ENCODE measurements around the gene SLMAP.

SLMAP gene

DNA sequence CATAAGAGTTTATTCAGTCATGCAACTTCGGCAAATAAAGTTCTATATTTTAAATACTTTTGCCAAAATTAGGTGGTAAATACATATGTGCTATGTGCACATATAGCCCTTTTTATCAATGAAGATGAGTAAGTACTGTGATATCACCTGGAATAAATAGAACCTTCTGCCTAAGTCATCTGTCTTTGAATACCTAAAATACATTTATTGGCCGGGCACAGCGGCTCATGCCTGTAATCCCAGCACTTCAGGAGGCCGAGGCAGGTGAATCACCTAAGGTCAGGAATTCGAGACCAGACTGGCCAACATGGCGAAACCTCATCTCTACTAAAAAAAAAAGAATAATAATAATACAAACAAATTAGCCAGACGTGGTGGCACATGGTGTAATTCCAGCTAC lies 178.3 kb downstream of the SLMAP start:
- TF ChIP-seq Cebpa-rat (IDR thresholded peaks at IDR 0.05), result no peak
- no peaks in the 10 kb centered on the region for H3K9me3 ChIP-seq (replicated peaks in 1 of 11)
- no peaks in the 10 kb centered on the region for H3K27me3 ChIP-seq
- no peak overlapping the region for H3K9ac ChIP-seq
- no peak overlapping the region for H3K27ac ChIP-seq
- H4K20me1 ChIP-seq, result no peaks in the 10 kb centered on the region; a peak in 1 of 22 replicates
- H3K4me3 ChIP-seq, result no peak overlapping the region
- no peaks in the 10 kb centered on the region for H3K4me1 ChIP-seq
- H3K4me2 ChIP-seq, result no peak overlapping the region
- H3K36me3 ChIP-seq, result peaks cover 5 to 47% (median 21%) of the 10 kb centered on the region in 11 experiments; a peak in 20 of 22 replicates

DNA sequence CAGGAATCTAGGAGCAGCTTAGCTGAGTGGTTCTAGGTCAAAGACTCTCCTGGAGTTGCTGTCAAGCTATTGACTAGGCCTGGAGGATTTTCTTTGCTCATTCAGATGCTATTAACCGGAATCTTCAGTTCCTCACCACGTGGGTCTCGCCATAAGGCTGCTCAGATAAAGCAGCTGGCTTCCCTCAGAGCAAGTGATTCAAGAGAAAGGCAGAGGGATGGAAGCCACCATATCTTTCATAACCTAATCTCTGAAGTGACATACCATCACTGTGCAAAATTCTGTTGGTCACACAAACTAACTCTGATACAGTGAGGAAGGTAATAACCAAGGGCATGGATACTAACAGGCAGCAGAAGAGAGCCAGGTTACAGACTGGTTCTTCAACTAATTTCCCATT lies 179.4 kb downstream of the SLMAP start:
- no peak overlapping the region for H3K4me3 ChIP-seq
- H3K4me2 ChIP-seq, result no peak overlapping the region
- H3K27ac ChIP-seq, result no peak overlapping the region
- no peaks in the 10 kb centered on the region for H3K27me3 ChIP-seq
- H3K36me3 ChIP-seq, result peaks cover 5 to 35% (median 16%) of the 10 kb centered on the region in 11 experiments; a peak in 20 of 22 replicates
- 0 out of 22 replicates have a peak, but pooled peaks cover 0 to 3% (median 0%) of the 10 kb centered on the region in 11 experiments for H3K9me3 ChIP-seq (replicated peaks in 1 of 11)
- H4K20me1 ChIP-seq, result no peaks in the 10 kb centered on the region; a peak in 1 of 22 replicates
- H3K4me1 ChIP-seq, result no peaks in the 10 kb centered on the region
- H3K9ac ChIP-seq, result no peak overlapping the region
- TF ChIP-seq Cebpa-rat (IDR thresholded peaks at IDR 0.05), result no peak

DNA sequence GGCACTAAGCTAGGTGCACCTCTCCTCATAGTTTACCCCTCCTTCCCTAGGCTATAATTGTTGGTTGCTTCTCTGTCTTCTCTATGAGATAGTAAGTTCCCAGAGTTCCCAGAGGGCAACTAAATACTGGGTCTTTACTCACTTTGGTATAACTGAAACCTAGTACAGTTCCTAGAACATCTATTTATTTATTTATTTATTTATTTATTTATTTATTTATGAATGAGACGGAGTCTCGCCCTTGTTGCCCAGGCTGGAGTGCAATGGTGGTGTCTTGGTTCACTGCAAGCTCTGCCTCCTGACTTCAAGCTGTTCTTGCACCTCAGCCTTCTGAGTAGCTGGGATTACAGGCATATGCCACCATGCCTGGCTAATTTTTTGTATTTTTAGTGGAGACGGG lies 181.0 kb downstream of the SLMAP start:
- no peaks in the 10 kb centered on the region; a peak in 1 of 22 replicates for H4K20me1 ChIP-seq
- no peaks in the 10 kb centered on the region for H3K4me1 ChIP-seq
- no peaks in the 10 kb centered on the region for H3K27me3 ChIP-seq
- H3K9me3 ChIP-seq (replicated peaks in 1 of 11), result peaks cover 0 to 8% (median 0%) of the 10 kb centered on the region in 11 experiments; a peak in 1 of 22 replicates
- no peak overlapping the region for H3K27ac ChIP-seq
- H3K36me3 ChIP-seq, result peaks cover under 1 to 20% (median 6%) of the 10 kb centered on the region in 11 experiments; a peak in 18 of 22 replicates
- no peak overlapping the region for H3K4me3 ChIP-seq
- TF ChIP-seq Cebpa-rat (IDR thresholded peaks at IDR 0.05), result no peak
- no peak overlapping the region for H3K4me2 ChIP-seq
- H3K9ac ChIP-seq, result no peak overlapping the region

DNA sequence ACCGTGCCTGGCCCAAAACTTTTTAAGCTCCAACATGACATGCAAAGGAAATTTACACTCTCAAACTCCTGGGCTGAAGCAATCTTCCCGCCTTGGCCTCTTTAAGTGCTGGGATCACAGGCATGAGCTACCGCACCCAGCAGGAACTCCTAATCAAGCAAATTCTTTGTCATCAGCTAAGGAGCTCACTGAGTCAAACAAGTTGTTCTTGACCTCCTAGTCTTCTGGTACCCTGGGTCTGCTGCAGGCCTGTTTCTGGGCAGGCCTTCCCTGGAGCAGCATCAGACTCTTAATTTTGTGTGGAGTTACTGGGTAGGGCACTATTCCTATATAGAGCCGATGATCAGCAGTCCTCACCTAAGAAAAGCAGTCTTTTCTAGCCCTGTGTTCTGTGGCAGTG lies 183.7 kb downstream of the SLMAP start:
- H3K27ac ChIP-seq, result no peak overlapping the region
- peaks cover 0 to 8% (median 0%) of the 10 kb centered on the region in 11 experiments; a peak in 1 of 22 replicates for H3K9me3 ChIP-seq (replicated peaks in 1 of 11)
- peaks cover 0 to 1% (median 0%) of the 10 kb centered on the region in 11 experiments; a peak in 1 of 22 replicates for H3K36me3 ChIP-seq
- no peaks in the 10 kb centered on the region for H3K4me1 ChIP-seq
- no peak overlapping the region for H3K9ac ChIP-seq
- no peaks in the 10 kb centered on the region; a peak in 1 of 22 replicates for H4K20me1 ChIP-seq
- no peaks in the 10 kb centered on the region for H3K27me3 ChIP-seq
- no peak for TF ChIP-seq Cebpa-rat (IDR thresholded peaks at IDR 0.05)
- H3K4me3 ChIP-seq, result no peak overlapping the region
- no peak overlapping the region for H3K4me2 ChIP-seq

DNA sequence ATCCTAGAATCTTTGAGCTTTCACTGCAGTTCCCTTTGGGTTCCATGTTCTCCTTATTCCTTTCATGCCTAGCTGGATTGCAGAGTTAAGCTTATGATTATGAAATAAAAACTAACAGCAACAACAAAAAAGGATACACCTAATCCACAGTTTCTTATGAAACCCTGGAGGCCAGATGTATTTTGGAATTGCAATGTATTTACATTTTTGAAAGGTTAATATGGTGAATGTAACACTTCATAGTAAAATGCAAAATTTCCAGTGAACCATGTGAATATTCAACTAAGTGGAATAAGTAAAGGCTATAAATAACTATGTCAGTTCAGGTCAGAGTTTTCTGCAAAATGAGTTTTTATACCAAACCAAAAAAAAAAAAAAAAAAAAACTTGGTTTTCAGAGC lies 186.3 kb downstream of the SLMAP start:
- H3K27ac ChIP-seq, result no peak overlapping the region
- no peak overlapping the region for H3K9ac ChIP-seq
- no peaks in the 10 kb centered on the region for H4K20me1 ChIP-seq
- no peak overlapping the region for H3K4me2 ChIP-seq
- H3K4me3 ChIP-seq, result no peak overlapping the region
- peaks cover 0 to 8% (median 0%) of the 10 kb centered on the region in 11 experiments; a peak in 1 of 22 replicates for H3K9me3 ChIP-seq (replicated peaks in 1 of 11)
- no peak for TF ChIP-seq Cebpa-rat (IDR thresholded peaks at IDR 0.05)
- H3K4me1 ChIP-seq, result no peaks in the 10 kb centered on the region
- H3K36me3 ChIP-seq, result no peaks in the 10 kb centered on the region
- no peaks in the 10 kb centered on the region for H3K27me3 ChIP-seq

DNA sequence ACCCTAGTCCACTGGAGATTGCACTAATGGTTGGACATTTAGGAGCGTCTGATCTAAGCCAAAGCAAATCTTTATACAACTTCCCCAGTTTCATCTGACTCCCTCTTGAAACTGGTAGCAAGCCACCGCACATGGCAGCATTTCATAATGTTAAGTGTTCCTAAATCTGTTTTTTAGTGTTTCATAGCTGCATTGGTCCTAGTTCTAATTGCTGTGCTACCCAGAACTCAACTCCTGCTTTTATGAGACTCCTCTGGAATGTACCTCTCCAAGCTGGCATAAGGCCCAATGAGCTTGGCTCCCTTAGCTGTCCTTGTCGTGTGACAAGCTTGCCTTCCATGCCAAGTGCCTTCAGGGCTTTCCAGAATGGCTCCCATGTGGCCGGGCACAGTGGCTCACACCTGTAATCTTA lies 186.8 kb downstream of the SLMAP start:
- Histone ChIP-seq H3K27ac (no peak overlapping the region), H3K27me3 (no peaks in the 10 kb centered on the region), H3K36me3 (no peaks in the 10 kb centered on the region), H4K20me1 (no peaks in the 10 kb centered on the region), H3K4me2 (no peak overlapping the region), H3K4me3 (no peak overlapping the region), H3K9me3 (replicated peaks in 1 of 11) (peaks cover 0 to 8% (median 0%) of the 10 kb centered on the region in 11 experiments; a peak in 1 of 22 replicates), H3K4me1 (no peaks in the 10 kb centered on the region), H3K9ac (no peak overlapping the region)
- TF ChIP-seq Cebpa-rat (IDR thresholded peaks at IDR 0.05), result no peak

DNA sequence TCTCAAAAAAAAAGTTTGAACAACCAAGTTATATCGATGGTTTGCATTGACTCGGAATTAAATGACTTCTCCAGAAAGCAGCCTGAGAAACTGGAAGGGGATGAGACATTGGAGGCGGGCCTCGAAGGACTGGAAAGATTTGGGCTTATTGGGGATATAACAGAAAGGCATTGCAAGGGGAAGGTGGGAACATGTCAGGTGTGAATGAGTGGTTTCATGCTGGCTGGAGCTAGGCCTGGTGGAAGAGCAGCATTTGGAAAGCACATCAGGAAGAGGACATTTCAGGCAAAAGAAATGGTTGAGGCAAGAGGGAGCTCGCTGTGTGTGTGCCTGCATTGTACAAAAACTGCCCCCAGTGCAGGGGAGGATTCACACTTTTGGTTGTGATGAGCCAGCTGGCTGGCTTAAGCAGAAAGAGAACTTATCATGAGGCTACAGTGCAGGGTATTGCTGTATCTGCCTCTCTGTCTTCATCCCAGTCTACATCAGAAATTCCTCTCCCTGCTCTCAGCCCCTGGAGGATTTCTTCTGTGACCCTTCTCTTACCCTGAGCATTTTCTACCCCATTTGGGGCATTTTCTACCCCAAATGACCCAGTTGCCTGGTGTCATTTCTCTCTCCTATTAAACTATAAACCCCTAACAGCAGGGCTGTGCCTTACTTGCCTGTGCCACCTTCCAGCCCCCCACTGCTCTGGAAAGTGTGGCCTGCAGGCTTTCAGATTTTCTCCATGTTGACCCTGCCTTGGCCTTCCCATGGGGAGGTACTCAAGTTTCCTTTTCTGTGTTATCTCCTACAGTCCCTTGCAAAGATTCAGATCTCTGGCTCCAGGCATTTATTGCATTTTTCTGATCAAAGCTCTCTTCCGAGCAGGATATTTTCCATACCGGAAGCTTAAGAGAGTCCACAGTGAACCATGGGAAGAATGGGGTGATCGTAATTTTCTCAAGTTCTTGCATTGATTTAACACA lies 187.7 kb downstream of the SLMAP start:
- no peak for TF ChIP-seq Cebpa-rat (IDR thresholded peaks at IDR 0.05)
- Histone ChIP-seq H3K27ac (no peak overlapping the region), H3K9me3 (replicated peaks in 1 of 11) (peaks cover 0 to 8% (median 0%) of the 10 kb centered on the region in 11 experiments; a peak in 1 of 22 replicates), H3K4me1 (no peaks in the 10 kb centered on the region), H3K4me2 (no peak overlapping the region), H3K9ac (no peak overlapping the region), H3K36me3 (no peaks in the 10 kb centered on the region), H4K20me1 (no peaks in the 10 kb centered on the region), H3K27me3 (no peaks in the 10 kb centered on the region), H3K4me3 (no peak overlapping the region)

DNA sequence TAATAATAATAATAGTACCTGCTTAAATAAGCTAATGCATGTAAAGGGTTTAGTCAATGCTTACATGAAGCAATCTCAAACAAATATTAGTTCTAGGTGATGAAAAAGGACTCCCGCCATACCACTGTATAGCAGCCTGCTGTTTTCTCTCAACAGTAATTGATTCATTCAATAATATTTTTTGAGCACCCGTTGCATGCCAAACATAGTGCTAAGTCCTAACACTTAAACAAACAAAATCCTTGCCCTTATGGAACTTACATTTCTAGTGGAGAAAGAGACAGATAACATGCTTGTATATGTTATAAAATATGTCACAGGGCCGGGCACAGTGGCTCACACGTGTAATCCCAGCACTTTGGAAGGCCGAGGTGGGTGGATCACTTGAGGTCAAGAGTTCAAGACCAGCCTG lies 190.9 kb downstream of the SLMAP start:
- no peak overlapping the region for H3K9ac ChIP-seq
- no peaks in the 10 kb centered on the region for H3K36me3 ChIP-seq
- no peaks in the 10 kb centered on the region for H3K9me3 ChIP-seq (replicated peaks in 1 of 11)
- H3K27me3 ChIP-seq, result no peaks in the 10 kb centered on the region
- H3K4me2 ChIP-seq, result no peak overlapping the region
- H3K27ac ChIP-seq, result no peak overlapping the region
- no peak for TF ChIP-seq Cebpa-rat (IDR thresholded peaks at IDR 0.05)
- H3K4me3 ChIP-seq, result no peak overlapping the region
- peaks cover 10 to 24% (median 12%) of the 10 kb centered on the region in 10 experiments for H3K4me1 ChIP-seq
- no peaks in the 10 kb centered on the region for H4K20me1 ChIP-seq

DNA sequence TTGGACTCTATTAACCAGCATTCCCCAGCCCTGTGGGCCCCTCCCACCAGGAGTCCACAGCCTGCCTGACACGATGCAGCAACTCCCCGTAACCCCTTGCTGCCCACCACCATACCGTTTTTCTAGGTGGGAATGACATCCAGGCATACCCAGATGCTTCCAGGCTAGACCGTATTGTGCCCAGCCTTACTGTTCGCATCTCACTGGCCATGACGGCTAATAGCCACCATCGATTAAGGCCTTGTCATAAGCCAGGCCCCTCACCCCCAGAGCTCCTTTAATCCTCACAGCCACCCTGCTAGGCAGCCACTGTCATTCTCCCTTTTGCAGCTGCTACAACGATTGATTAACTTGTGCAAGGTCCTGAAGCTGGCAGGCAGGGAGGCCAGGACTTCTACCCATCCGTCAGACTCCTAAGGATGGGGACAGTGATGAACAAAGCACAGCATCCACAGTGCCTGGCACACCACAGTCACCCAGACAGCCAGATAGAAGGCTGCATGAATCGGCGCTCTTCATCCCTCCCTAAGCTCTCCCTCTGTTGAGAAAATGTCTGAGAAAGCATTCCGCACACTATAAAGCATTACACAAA lies 192.1 kb downstream of the SLMAP start:
- H3K4me2 ChIP-seq, result no peak overlapping the region
- no peak overlapping the region for H3K27ac ChIP-seq
- H3K9me3 ChIP-seq (replicated peaks in 1 of 11), result no peaks in the 10 kb centered on the region
- H3K9ac ChIP-seq, result no peak overlapping the region
- no peaks in the 10 kb centered on the region for H4K20me1 ChIP-seq
- TF ChIP-seq Cebpa-rat (IDR thresholded peaks at IDR 0.05), result no peak
- no peaks in the 10 kb centered on the region for H3K36me3 ChIP-seq
- no peaks in the 10 kb centered on the region for H3K27me3 ChIP-seq
- peaks cover 11 to 35% (median 16%) of the 10 kb centered on the region in 10 experiments for H3K4me1 ChIP-seq
- H3K4me3 ChIP-seq, result no peak overlapping the region

Data from BLaER1 treated with 17β-estradiol and CSF1 and Interleukin-3, amounts not matched to agents 10 nM and 100 nM (cell line).